Measurements from ENCODE around the gene RPL10. TPM values are rescaled to one million over a fixed set of nuclear protein-coding genes. Genes with fewer than 3 reads are reported as not detected.
A peak's percentile ranks its signal among the peaks of the same experiment; 100 is the strongest.

The RPL10 gene
- total RNA-seq, 1 experiment from 2014 or later = 2,445 TPM

DNA sequence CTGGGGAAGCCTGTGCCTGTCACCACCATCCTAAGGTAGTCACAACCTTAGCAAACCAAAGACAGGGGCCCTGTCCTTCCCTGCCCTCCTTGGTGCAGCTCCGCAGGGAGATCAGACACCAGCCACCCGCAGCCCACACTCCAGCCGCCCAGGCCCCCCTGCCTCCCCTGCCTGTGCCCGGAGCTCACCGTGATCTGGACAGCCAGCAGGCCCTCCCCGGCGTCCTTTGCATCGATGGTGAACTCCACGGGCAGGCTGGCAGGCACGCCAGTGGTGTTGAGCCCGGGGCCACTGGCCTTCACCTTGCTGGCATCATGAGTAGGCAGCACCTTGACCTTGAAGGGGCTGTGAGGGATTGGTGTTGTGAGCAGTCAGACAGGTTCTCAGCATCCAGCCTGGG, 40.2 kb upstream of the RPL10 start:
- Histone ChIP-seq H3K27ac (ENCODE audit: low read depth, low read length, poor library complexity, severe bottlenecking) (no peak overlapping the region), H3K36me3 (ENCODE audit: insufficient read depth, low read length, poor library complexity, severe bottlenecking) (peaks cover 85% of the 10 kb centered on the region), H3K9me3 (ENCODE audit: low read depth, low read length, poor library complexity, severe bottlenecking) (no peaks in the 10 kb centered on the region), H3K4me1 (ENCODE audit: insufficient read depth, low read length, poor library complexity, severe bottlenecking) (no peaks in the 10 kb centered on the region), H3K4me3 (ENCODE audit: low read depth, low read length, poor library complexity, severe bottlenecking) (no peak overlapping the region), H3K27me3 (replicated peaks; ENCODE audit: insufficient read depth, low read depth, low read length, poor library complexity) (no peaks in the 10 kb centered on the region)
- BruUV-seq (replicated peaks) = no TSS peak
- POLR2A ChIA-PET (ENCODE audit: low non-redundant PET) = no interaction called here
- CTCF ChIA-PET = no interaction called here
- DNase-seq (ENCODE audit: low spot score) = no peak
- intact Hi-C loops (cut with micrococcal nuclease; ENCODE audit: unreplicated experiment) = no loop called here
- no peak for TF ChIP-seq EZH2 (IDR thresholded peaks at IDR 0.05; ENCODE audit: borderline replicate concordance, low read depth, low read length, poor library complexity, severe bottlenecking)
- TF ChIP-seq, protein P1, sequence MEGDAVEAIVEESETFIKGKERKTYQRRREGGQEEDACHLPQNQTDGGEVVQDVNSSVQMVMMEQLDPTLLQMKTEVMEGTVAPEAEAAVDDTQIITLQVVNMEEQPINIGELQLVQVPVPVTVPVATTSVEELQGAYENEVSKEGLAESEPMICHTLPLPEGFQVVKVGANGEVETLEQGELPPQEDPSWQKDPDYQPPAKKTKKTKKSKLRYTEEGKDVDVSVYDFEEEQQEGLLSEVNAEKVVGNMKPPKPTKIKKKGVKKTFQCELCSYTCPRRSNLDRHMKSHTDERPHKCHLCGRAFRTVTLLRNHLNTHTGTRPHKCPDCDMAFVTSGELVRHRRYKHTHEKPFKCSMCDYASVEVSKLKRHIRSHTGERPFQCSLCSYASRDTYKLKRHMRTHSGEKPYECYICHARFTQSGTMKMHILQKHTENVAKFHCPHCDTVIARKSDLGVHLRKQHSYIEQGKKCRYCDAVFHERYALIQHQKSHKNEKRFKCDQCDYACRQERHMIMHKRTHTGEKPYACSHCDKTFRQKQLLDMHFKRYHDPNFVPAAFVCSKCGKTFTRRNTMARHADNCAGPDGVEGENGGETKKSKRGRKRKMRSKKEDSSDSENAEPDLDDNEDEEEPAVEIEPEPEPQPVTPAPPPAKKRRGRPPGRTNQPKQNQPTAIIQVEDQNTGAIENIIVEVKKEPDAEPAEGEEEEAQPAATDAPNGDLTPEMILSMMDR (conservative IDR thresholded peaks at IDR 0.05; ENCODE audit: low read depth, low read length) = no peak

DNA sequence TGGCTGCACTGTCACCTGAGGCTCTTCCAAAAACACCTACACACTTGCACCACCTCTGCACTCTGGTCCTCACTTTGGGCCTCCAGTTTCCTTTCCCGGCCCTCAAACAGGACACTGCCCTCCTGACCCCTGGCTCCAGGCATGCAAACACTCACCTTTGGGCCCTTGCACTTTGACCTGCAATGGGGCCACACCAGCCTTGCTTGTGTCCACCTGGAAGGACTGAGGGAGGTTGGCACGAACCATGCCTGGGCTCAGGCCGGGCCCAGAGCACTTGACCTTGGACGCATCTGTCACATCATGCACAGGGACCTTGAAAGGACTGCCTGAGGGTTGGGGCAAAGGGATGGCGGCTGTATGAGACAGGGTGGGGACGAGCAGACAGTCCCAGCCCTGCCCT, 39.3 kb upstream of the RPL10 start:
- CTCF ChIA-PET = no interaction called here
- no peak overlapping the region for H3K4me3 ChIP-seq (ENCODE audit: low read depth, low read length, poor library complexity, severe bottlenecking)
- H3K9me3 ChIP-seq (ENCODE audit: low read depth, low read length, poor library complexity, severe bottlenecking) = no peaks in the 10 kb centered on the region
- TF ChIP-seq, protein P1 (conservative IDR thresholded peaks at IDR 0.05; ENCODE audit: low read depth, low read length) = no peak
- TF ChIP-seq EZH2 (IDR thresholded peaks at IDR 0.05; ENCODE audit: borderline replicate concordance, low read depth, low read length, poor library complexity, severe bottlenecking) = no peak
- no peaks in the 10 kb centered on the region for H3K27me3 ChIP-seq (replicated peaks; ENCODE audit: insufficient read depth, low read depth, low read length, poor library complexity)
- intact Hi-C loops (cut with micrococcal nuclease; ENCODE audit: unreplicated experiment) = no loop called here
- H3K4me1 ChIP-seq (ENCODE audit: insufficient read depth, low read length, poor library complexity, severe bottlenecking) = no peaks in the 10 kb centered on the region
- no peak overlapping the region for H3K27ac ChIP-seq (ENCODE audit: low read depth, low read length, poor library complexity, severe bottlenecking)
- H3K36me3 ChIP-seq (ENCODE audit: insufficient read depth, low read length, poor library complexity, severe bottlenecking) = peaks cover 85% of the 10 kb centered on the region
- BruUV-seq (replicated peaks) = no TSS peak
- POLR2A ChIA-PET (ENCODE audit: low non-redundant PET) = no interaction called here
- DNase-seq (ENCODE audit: low spot score) = no peak

DNA sequence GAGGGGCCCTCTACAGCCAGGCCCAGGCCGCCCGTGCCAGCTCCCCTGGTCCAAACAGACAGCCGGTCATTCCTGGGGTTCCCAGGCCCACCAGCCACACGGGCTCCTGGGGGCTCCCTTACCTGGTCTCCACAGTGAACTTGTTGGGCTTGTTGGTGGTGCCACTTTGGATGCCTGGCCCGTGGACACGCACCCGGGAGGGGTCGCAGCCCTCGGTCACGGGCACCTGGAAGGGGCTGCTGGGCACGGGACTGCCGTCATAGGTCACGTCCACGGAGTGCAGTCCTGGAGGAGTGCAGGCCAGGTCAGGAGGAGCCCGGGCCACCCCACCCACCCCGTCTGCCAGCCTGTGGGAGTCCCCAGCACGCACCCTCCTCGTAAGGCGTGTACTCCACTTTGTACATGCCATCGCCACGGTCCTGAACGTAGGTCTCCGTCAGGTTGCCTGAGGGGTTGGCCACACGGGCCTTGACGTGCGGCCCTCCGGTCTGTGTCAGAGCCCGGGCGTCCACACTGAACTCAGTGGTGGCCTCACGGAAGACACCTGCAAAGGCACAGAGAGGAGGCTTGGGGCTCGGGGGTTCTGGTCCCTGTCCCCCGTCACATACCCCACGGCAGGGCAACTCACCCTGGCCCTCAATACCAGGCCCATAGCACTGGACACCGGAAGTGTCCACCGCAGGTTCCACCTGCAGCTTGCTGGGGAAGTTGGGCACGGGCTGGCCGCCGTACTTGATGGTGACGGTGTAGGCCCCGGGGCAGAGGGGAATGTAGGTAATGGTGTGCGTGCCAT, 38.6 kb upstream of the RPL10 start:
- intact Hi-C loops (cut with micrococcal nuclease; ENCODE audit: unreplicated experiment) = no loop called here
- BruUV-seq (replicated peaks) = TSS peak; percentile 43

More for the DNA sequence above, 38.6 kb upstream of the RPL10 start:
- no peaks in the 10 kb centered on the region for H3K4me1 ChIP-seq (ENCODE audit: insufficient read depth, low read length, poor library complexity, severe bottlenecking)
- ChIA-PET CTCF (no interaction called here), POLR2A (ENCODE audit: low non-redundant PET) (no interaction called here)
- H3K27ac ChIP-seq (ENCODE audit: low read depth, low read length, poor library complexity, severe bottlenecking) = no peak overlapping the region
- TF ChIP-seq, protein P1 (conservative IDR thresholded peaks at IDR 0.05; ENCODE audit: low read depth, low read length) = no peak
- TF ChIP-seq EZH2 (IDR thresholded peaks at IDR 0.05; ENCODE audit: borderline replicate concordance, low read depth, low read length, poor library complexity, severe bottlenecking) = no peak
- peaks cover 85% of the 10 kb centered on the region for H3K36me3 ChIP-seq (ENCODE audit: insufficient read depth, low read length, poor library complexity, severe bottlenecking)
- no peak overlapping the region for H3K4me3 ChIP-seq (ENCODE audit: low read depth, low read length, poor library complexity, severe bottlenecking)
- no peak for DNase-seq (ENCODE audit: low spot score)
- no peaks in the 10 kb centered on the region for H3K9me3 ChIP-seq (ENCODE audit: low read depth, low read length, poor library complexity, severe bottlenecking)
- H3K27me3 ChIP-seq (replicated peaks; ENCODE audit: insufficient read depth, low read depth, low read length, poor library complexity) = no peaks in the 10 kb centered on the region

Data from A673 (cell line).